ENCODE measurements around the gene SPNS2. TPM values are rescaled to one million over a fixed set of nuclear protein-coding genes. Genes with fewer than 3 reads are reported as not detected.
A peak's percentile ranks its signal among the peaks of the same experiment; 100 is the strongest.

Gene SPNS2
- total and polyA plus RNA-seq, 2 experiments from 2014 or later = 1.7 to 2.3 TPM

DNA sequence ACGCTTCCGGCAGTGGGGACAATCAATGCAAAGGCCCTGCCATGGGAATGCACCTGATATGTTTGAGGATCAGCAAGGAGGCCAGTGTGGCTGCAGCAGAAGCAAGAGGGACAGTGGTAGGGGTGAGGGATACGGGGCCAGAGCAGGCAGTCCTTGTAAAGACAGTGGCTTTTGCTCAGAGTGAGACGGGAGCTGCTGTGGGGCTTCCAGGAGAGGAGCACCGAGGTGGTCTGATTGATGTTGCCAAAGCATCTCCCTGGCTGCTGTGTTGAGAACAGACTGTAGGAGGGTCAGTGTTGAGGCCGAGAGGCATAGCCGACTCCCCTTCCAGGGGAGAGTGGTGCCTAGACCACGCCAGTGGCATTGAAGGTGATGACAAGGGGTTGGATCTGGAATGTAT is 11.4 kb upstream of the SPNS2 start:
- peaks cover 6% of the 10 kb centered on the region for H3K27me3 Mint-ChIP-seq (ENCODE audit: insufficient read depth, low read depth, poor library complexity)
- no peaks in the 10 kb centered on the region for H3K36me3 Mint-ChIP-seq (ENCODE audit: low read depth)
- no peak overlapping the region for H3K27ac ChIP-seq (ENCODE audit: low read depth)
- H3K27me3 ChIP-seq (ENCODE audit: insufficient read depth) = no peaks in the 10 kb centered on the region
- no peak overlapping the region for H3K4me3 Mint-ChIP-seq
- DNase-seq (ENCODE audit: low spot score) (no peak), ATAC-seq (no peak)
- H3K9me2 ChIP-seq (ENCODE audit: insufficient read depth) = no peaks in the 10 kb centered on the region
- H2AFZ ChIP-seq = 0 out of 2 replicates have a peak overlapping the region, but pooled peaks have one; percentile 38
- no peaks in the 10 kb centered on the region for H3K36me3 ChIP-seq (ENCODE audit: insufficient read depth)
- no peaks in the 10 kb centered on the region for H3F3A ChIP-seq (replicated peaks; ENCODE audit: low read depth)
- no peaks in the 10 kb centered on the region; the same call in 2 of the 3 replicates for H3K9me3 Mint-ChIP-seq
- H3K4me2 ChIP-seq = no peak overlapping the region
- H3K79me2 ChIP-seq (replicated peaks; ENCODE audit: insufficient read depth) = no peaks in the 10 kb centered on the region
- TF ChIP-seq, protein P1, sequence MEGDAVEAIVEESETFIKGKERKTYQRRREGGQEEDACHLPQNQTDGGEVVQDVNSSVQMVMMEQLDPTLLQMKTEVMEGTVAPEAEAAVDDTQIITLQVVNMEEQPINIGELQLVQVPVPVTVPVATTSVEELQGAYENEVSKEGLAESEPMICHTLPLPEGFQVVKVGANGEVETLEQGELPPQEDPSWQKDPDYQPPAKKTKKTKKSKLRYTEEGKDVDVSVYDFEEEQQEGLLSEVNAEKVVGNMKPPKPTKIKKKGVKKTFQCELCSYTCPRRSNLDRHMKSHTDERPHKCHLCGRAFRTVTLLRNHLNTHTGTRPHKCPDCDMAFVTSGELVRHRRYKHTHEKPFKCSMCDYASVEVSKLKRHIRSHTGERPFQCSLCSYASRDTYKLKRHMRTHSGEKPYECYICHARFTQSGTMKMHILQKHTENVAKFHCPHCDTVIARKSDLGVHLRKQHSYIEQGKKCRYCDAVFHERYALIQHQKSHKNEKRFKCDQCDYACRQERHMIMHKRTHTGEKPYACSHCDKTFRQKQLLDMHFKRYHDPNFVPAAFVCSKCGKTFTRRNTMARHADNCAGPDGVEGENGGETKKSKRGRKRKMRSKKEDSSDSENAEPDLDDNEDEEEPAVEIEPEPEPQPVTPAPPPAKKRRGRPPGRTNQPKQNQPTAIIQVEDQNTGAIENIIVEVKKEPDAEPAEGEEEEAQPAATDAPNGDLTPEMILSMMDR (conservative IDR thresholded peaks at IDR 0.05; ENCODE audit: low read depth in 2 of 2) = no peak
- TF ChIP-seq NANOG (IDR thresholded peaks at IDR 0.05; ENCODE audit: borderline replicate concordance) (no peak), POLR2AphosphoS5 (IDR thresholded peaks at IDR 0.05; ENCODE audit: low read depth) (no peak), EZH2phosphoT487 (IDR thresholded peaks at IDR 0.05; ENCODE audit: unreplicated experiment) (no peak), ZNF331 (CRISPR knock-in tag; IDR thresholded peaks at IDR 0.05; ENCODE audit: low read depth) (no peak), ZNF114 (CRISPR knock-in tag; IDR thresholded peaks at IDR 0.05) (no peak), JUNB (IDR thresholded peaks at IDR 0.05; ENCODE audit: unreplicated experiment) (no peak), STAT1 (IDR thresholded peaks at IDR 0.05; ENCODE audit: unreplicated experiment) (no peak), EZH2 (IDR thresholded peaks at IDR 0.05; ENCODE audit: low read depth, unreplicated experiment) (no peak), CREB1 (CRISPR knock-in tag; IDR thresholded peaks at IDR 0.05; ENCODE audit: low read depth) (no peak)
- TF ChIP-seq, protein P2, sequence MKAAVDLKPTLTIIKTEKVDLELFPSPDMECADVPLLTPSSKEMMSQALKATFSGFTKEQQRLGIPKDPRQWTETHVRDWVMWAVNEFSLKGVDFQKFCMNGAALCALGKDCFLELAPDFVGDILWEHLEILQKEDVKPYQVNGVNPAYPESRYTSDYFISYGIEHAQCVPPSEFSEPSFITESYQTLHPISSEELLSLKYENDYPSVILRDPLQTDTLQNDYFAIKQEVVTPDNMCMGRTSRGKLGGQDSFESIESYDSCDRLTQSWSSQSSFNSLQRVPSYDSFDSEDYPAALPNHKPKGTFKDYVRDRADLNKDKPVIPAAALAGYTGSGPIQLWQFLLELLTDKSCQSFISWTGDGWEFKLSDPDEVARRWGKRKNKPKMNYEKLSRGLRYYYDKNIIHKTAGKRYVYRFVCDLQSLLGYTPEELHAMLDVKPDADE (IDR thresholded peaks at IDR 0.05) = no peak
- TF ChIP-seq, protein P3, sequence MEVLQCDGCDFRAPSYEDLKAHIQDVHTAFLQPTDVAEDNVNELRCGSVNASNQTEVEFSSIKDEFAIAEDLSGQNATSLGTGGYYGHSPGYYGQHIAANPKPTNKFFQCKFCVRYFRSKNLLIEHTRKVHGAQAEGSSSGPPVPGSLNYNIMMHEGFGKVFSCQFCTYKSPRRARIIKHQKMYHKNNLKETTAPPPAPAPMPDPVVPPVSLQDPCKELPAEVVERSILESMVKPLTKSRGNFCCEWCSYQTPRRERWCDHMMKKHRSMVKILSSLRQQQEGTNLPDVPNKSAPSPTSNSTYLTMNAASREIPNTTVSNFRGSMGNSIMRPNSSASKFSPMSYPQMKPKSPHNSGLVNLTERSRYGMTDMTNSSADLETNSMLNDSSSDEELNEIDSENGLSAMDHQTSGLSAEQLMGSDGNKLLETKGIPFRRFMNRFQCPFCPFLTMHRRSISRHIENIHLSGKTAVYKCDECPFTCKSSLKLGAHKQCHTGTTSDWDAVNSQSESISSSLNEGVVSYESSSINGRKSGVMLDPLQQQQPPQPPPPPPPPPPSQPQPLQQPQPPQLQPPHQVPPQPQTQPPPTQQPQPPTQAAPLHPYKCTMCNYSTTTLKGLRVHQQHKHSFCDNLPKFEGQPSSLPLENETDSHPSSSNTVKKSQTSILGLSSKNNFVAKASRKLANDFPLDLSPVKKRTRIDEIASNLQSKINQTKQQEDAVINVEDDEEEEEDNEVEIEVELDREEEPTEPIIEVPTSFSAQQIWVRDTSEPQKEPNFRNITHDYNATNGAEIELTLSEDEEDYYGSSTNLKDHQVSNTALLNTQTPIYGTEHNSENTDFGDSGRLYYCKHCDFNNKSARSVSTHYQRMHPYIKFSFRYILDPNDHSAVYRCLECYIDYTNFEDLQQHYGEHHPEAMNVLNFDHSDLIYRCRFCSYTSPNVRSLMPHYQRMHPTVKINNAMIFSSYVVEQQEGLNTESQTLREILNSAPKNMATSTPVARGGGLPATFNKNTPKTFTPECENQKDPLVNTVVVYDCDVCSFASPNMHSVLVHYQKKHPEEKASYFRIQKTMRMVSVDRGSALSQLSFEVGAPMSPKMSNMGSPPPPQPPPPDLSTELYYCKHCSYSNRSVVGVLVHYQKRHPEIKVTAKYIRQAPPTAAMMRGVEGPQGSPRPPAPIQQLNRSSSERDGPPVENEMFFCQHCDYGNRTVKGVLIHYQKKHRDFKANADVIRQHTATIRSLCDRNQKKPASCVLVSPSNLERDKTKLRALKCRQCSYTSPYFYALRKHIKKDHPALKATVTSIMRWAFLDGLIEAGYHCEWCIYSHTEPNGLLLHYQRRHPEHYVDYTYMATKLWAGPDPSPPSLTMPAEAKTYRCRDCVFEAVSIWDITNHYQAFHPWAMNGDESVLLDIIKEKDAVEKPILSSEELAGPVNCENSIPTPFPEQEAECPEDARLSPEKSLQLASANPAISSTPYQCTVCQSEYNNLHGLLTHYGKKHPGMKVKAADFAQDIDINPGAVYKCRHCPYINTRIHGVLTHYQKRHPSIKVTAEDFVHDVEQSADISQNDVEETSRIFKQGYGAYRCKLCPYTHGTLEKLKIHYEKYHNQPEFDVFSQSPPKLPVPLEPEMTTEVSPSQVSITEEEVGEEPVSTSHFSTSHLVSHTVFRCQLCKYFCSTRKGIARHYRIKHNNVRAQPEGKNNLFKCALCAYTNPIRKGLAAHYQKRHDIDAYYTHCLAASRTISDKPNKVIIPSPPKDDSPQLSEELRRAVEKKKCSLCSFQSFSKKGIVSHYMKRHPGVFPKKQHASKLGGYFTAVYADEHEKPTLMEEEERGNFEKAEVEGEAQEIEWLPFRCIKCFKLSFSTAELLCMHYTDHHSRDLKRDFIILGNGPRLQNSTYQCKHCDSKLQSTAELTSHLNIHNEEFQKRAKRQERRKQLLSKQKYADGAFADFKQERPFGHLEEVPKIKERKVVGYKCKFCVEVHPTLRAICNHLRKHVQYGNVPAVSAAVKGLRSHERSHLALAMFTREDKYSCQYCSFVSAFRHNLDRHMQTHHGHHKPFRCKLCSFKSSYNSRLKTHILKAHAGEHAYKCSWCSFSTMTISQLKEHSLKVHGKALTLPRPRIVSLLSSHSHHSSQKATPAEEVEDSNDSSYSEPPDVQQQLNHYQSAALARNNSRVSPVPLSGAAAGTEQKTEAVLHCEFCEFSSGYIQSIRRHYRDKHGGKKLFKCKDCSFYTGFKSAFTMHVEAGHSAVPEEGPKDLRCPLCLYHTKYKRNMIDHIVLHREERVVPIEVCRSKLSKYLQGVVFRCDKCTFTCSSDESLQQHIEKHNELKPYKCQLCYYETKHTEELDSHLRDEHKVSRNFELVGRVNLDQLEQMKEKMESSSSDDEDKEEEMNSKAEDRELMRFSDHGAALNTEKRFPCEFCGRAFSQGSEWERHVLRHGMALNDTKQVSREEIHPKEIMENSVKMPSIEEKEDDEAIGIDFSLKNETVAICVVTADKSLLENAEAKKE (CRISPR knock-in tag; IDR thresholded peaks at IDR 0.05) = no peak
- TF ChIP-seq, protein P4, sequence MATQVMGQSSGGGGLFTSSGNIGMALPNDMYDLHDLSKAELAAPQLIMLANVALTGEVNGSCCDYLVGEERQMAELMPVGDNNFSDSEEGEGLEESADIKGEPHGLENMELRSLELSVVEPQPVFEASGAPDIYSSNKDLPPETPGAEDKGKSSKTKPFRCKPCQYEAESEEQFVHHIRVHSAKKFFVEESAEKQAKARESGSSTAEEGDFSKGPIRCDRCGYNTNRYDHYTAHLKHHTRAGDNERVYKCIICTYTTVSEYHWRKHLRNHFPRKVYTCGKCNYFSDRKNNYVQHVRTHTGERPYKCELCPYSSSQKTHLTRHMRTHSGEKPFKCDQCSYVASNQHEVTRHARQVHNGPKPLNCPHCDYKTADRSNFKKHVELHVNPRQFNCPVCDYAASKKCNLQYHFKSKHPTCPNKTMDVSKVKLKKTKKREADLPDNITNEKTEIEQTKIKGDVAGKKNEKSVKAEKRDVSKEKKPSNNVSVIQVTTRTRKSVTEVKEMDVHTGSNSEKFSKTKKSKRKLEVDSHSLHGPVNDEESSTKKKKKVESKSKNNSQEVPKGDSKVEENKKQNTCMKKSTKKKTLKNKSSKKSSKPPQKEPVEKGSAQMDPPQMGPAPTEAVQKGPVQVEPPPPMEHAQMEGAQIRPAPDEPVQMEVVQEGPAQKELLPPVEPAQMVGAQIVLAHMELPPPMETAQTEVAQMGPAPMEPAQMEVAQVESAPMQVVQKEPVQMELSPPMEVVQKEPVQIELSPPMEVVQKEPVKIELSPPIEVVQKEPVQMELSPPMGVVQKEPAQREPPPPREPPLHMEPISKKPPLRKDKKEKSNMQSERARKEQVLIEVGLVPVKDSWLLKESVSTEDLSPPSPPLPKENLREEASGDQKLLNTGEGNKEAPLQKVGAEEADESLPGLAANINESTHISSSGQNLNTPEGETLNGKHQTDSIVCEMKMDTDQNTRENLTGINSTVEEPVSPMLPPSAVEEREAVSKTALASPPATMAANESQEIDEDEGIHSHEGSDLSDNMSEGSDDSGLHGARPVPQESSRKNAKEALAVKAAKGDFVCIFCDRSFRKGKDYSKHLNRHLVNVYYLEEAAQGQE (IDR thresholded peaks at IDR 0.05; ENCODE audit: unreplicated experiment) = no peak
- no peaks in the 10 kb centered on the region for H3K4me1 ChIP-seq (ENCODE audit: insufficient read depth)
- no peak overlapping the region for H3K4me3 ChIP-seq
- H3K27ac Mint-ChIP-seq = no peak overlapping the region
- no peaks in the 10 kb centered on the region; the same call in 2 of the 3 replicates for H3K4me1 Mint-ChIP-seq
- H4K20me1 ChIP-seq (replicated peaks; ENCODE audit: insufficient read depth) = no peaks in the 10 kb centered on the region; the same call in 1 of the 2 replicates

All from GM23338 (cell line).